PC-9 (cell line): ENCODE measurements around the gene TACC3. TPM values are rescaled to one million over a fixed set of nuclear protein-coding genes. Genes with fewer than 3 reads are reported as not detected.

ENCODE experiments used
- BruUV-seq: library from RNA; stranded (reverse); fragments of 400-500 nt; replicated peaks from 2 replicates; lab custom pipeline; 2021; lab: Mats Ljungman, UMichigan
- CTCF ChIA-PET: fragments of 300-600 bp; sonication (Branson Sonifier 250); formaldehyde crosslinking; loops from one replicate; lab custom pipeline; 2022; ENCODE audit warnings: antibody characterized with exemption; lab: Charles Lee
- POLR2A ChIA-PET: fragments of 300-600 bp; sonication (Branson Sonifier 250); formaldehyde crosslinking; loops from one replicate; lab custom pipeline; 2022; ENCODE audit warnings: antibody characterized with exemption; ENCODE audit not compliant: unreplicated experiment; lab: Charles Lee
- DNase-seq, 2 experiments: peaks; one replicate each; pipeline versions ENCODE4 v3.0.0 to v3.0.0-alpha.2; 2015 to 2022; ENCODE audit warnings: mixed read lengths in 1 of 2
- H2AFZ ChIP-seq: fragments of 200-600 bp; sonication (generic); 2 replicates; pipeline ENCODE4 v1.8.1; 2017; ENCODE audit warnings: antibody characterized with exemption
- H3F3A ChIP-seq: fragments of 200-600 bp; sonication (generic); 2 replicates; pipeline ENCODE4 v1.8.1; 2017; ENCODE audit warnings: antibody characterized with exemption, mild to moderate bottlenecking, low read depth; ENCODE audit not compliant: insufficient read depth
- H3K27ac ChIP-seq: fragments of 200-600 bp; sonication (generic); 2 replicates; pipeline ENCODE4 v1.6.1; 2016; ENCODE audit warnings: mixed run types
- H3K27me3 ChIP-seq: fragments of 200-600 bp; sonication (generic); 2 replicates; pipeline ENCODE4 v1.6.1; 2016; ENCODE audit warnings: low read depth, mixed run types; ENCODE audit not compliant: insufficient read depth
- H3K36me3 ChIP-seq: fragments of 200-600 bp; sonication (generic); 2 replicates; pipeline ENCODE4 v1.6.1; 2016; ENCODE audit warnings: low read depth, mixed run types
- H3K4me1 ChIP-seq: fragments of 200-600 bp; sonication (generic); replicated peaks from 2 replicates; pipeline ENCODE4 v1.6.1; 2016; ENCODE audit warnings: mixed run types; ENCODE audit not compliant: insufficient read depth
- H3K4me2 ChIP-seq: fragments of 200-600 bp; sonication (generic); 2 replicates; pipeline ENCODE4 v1.6.1; 2017; ENCODE audit warnings: mixed run types
- H3K4me3 ChIP-seq: fragments of 200-600 bp; sonication (generic); 2 replicates; pipeline ENCODE4 v1.6.1; 2016; ENCODE audit warnings: mixed run types
- H3K79me2 ChIP-seq: fragments of 200-600 bp; sonication (generic); 2 replicates; pipeline ENCODE4 v1.6.1; 2017; ENCODE audit warnings: low read depth, mixed run types
- H3K9me2 ChIP-seq: fragments of 200-600 bp; sonication (generic); 2 replicates; pipeline ENCODE4 v1.8.1; 2017; ENCODE audit warnings: mild to moderate bottlenecking; ENCODE audit not compliant: insufficient read depth
- H3K9me3 ChIP-seq: fragments of 200-600 bp; sonication (generic); 2 replicates; pipeline ENCODE4 v1.8.1; 2016; ENCODE audit warnings: low read depth; ENCODE audit not compliant: insufficient read depth
- H4K20me1 ChIP-seq: fragments of 200-600 bp; sonication (generic); 2 replicates; pipeline ENCODE4 v1.8.1; 2017; ENCODE audit not compliant: insufficient read depth
- EZH2 ChIP-seq: fragments of 200-600 bp; sonication (generic); IDR thresholded peaks from 2 replicates; pipeline ENCODE4 v1.8.0; 2017; ENCODE audit warnings: antibody characterized with exemption, low read depth
- intact Hi-C: fragments of 100-400 bp; cut with micrococcal nuclease; formaldehyde crosslinking; loops from one replicate; pipeline ENCODE4 v1.10.0; 2022; ENCODE audit not compliant: unreplicated experiment
- total RNA-seq: library from RNA; stranded (reverse); gene quantifications from 2 replicates; pipeline ENCODE4 v1.2.3, GENCODE V29; 2021
- TF ChIP-seq, protein P1 (sequence below): fragments of 200-600 bp; sonication (generic); conservative IDR thresholded peaks from 2 replicates; pipeline ENCODE4 v1.6.1; 2017; ENCODE audit warnings: mixed run types, antibody characterized with exemption, mild to moderate bottlenecking, moderate library complexity

TACC3 gene
- total RNA-seq, 1 experiment from 2014 or later = 134 TPM

DNA sequence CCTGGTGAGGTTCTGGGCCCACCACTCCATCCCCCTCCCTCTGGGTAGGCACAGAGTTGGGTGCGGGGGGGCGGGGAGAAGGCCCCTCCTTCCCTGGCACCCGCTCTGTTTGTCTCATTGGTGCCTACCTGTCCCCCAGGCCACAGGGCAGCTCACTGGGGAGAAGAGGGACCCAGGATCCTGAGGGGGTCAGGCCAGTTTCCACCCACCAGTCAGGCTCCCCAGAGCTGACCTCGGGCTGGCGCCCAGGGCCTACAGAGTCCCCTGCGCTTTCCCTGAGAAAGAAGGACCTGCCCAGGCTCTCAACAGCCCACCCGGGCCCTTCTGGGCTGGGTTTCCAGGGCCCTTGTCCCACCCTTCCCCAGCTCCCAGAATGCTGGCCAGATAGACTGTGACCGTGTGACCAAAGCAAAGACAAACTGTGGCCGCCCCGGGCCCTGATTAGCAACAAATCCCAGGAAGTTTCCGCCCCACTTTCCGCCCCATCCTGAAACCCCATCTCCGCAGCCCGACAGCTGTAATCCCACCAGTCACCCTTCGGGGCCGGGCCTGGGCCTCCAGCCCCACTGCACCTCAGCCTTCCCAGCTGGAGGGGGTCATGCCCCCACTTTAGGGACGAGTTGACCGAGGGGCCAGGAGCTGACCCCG lies 38.0 kb downstream of the TACC3 start:
- H3K79me2 ChIP-seq = no peaks in the 10 kb centered on the region
- TF ChIP-seq EZH2 = no peak
- TF ChIP-seq, protein P1, sequence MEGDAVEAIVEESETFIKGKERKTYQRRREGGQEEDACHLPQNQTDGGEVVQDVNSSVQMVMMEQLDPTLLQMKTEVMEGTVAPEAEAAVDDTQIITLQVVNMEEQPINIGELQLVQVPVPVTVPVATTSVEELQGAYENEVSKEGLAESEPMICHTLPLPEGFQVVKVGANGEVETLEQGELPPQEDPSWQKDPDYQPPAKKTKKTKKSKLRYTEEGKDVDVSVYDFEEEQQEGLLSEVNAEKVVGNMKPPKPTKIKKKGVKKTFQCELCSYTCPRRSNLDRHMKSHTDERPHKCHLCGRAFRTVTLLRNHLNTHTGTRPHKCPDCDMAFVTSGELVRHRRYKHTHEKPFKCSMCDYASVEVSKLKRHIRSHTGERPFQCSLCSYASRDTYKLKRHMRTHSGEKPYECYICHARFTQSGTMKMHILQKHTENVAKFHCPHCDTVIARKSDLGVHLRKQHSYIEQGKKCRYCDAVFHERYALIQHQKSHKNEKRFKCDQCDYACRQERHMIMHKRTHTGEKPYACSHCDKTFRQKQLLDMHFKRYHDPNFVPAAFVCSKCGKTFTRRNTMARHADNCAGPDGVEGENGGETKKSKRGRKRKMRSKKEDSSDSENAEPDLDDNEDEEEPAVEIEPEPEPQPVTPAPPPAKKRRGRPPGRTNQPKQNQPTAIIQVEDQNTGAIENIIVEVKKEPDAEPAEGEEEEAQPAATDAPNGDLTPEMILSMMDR = no peak
- no peaks in the 10 kb centered on the region for H3K4me1 ChIP-seq
- H3K4me2 ChIP-seq = no peak overlapping the region
- no peak overlapping the region for H3K4me3 ChIP-seq
- H3K9me2 ChIP-seq = no peaks in the 10 kb centered on the region
- no TSS peak for BruUV-seq
- peaks cover 5% of the 10 kb centered on the region; the same call in 1 of the 2 replicates for H3F3A ChIP-seq
- CTCF ChIA-PET = no interaction called here
- no peak for DNase-seq
- H4K20me1 ChIP-seq = no peaks in the 10 kb centered on the region
- POLR2A ChIA-PET = no interaction called here
- H2AFZ ChIP-seq = no peak overlapping the region
- H3K27me3 ChIP-seq = peaks cover 2% of the 10 kb centered on the region; the same call in 1 of the 2 replicates
- H3K9me3 ChIP-seq = no peaks in the 10 kb centered on the region
- H3K27ac ChIP-seq = no peak overlapping the region
- no peaks in the 10 kb centered on the region for H3K36me3 ChIP-seq
- intact Hi-C loops = no loop called here

DNA sequence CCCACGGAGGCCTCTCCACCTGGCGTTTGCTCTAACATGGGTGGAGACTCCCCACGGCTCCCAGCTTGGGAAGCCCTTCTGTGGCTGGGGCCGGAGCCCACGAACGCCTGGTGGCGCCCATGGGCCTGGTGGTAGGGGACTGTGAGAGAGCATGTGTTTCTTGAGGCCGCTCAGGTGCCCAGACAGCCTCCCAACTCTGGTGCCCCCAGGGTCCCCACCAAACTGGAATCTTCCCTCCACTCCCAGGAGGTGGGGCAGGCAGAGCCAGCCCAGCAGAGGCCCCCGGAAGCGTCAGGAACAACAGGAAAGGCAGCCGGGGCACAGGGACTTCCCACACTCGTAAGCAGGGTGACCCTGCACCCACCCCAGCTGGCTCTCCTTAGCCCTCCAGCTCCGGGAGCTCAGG lies 38.5 kb downstream of the TACC3 start:
- DNase-seq = no peak
- Histone ChIP-seq H3K79me2 (no peaks in the 10 kb centered on the region), H3K4me3 (no peak overlapping the region), H3K9me2 (no peaks in the 10 kb centered on the region), H3K9me3 (no peaks in the 10 kb centered on the region), H3K27ac (no peak overlapping the region), H2AFZ (no peak overlapping the region), H3F3A (peaks cover 5% of the 10 kb centered on the region; the same call in 1 of the 2 replicates), H4K20me1 (no peaks in the 10 kb centered on the region), H3K4me1 (no peaks in the 10 kb centered on the region), H3K4me2 (no peak overlapping the region), H3K27me3 (peaks cover 2% of the 10 kb centered on the region; the same call in 1 of the 2 replicates), H3K36me3 (no peaks in the 10 kb centered on the region)
- ChIA-PET CTCF (no interaction called here), POLR2A (no interaction called here)
- intact Hi-C loops = no loop called here
- BruUV-seq = no TSS peak
- TF ChIP-seq EZH2 = no peak
- TF ChIP-seq, protein P1 = no peak

DNA sequence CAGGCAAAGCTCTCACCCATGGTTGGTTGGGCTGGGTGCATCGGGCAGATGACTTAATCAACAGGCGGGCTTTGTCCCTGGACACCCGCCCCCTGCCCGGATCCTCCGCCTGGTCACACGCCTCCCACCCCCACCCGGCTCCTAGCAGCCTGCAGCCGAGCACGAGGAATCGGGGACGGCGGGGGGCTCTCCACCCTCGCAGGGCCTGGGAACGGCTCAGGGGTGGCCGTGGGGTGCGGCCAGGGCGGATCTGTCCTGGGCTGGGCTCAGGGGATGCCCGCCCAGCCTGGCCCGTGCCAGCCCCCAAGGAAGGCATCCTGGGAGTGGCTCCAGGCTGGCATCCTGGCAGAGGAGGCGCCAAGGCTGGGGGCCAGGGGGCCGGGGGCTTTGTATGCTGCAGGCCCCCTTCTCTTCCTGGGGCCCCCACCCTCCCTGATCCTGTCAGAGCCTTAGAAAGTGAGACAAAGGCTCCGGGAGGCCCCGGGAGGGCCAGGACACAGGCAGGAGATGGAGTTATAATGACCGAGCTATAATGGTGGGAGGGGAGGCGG lies 39.3 kb downstream of the TACC3 start:
- Histone ChIP-seq H4K20me1 (no peaks in the 10 kb centered on the region), H3K9me2 (no peaks in the 10 kb centered on the region), H3K4me3 (no peak overlapping the region), H3K9me3 (no peaks in the 10 kb centered on the region), H3F3A (peaks cover 5% of the 10 kb centered on the region; the same call in 1 of the 2 replicates), H2AFZ (no peak overlapping the region), H3K27ac (no peak overlapping the region), H3K4me2 (no peak overlapping the region), H3K4me1 (peaks cover 3% of the 10 kb centered on the region), H3K27me3 (peaks cover 2% of the 10 kb centered on the region; the same call in 1 of the 2 replicates), H3K79me2 (no peaks in the 10 kb centered on the region), H3K36me3 (no peaks in the 10 kb centered on the region)
- no peak for DNase-seq
- no TSS peak for BruUV-seq
- CTCF ChIA-PET = no interaction called here
- POLR2A ChIA-PET = no interaction called here
- TF ChIP-seq, protein P1 = no peak
- no peak for TF ChIP-seq EZH2
- intact Hi-C loops = no loop called here
